ENCODE measurements around the gene KRT13.

KRT13 gene

GRCh38 chr17:41492351-41492750 is 13.1 kb downstream of the KRT13 start:
- no peak for DNase-seq

GRCh38 chr17:41491476-41491875 is 13.9 kb downstream of the KRT13 start:
- no peak for DNase-seq

GRCh38 chr17:41490000-41490990 is 15.1 kb downstream of the KRT13 start:
- no peak for DNase-seq

GRCh38 chr17:41489531-41489930 is 15.9 kb downstream of the KRT13 start, which contains the start of gene KRT36:
Gene KRT36, minus strand, starts transcription at chr17:41489910. Its CDS starts 46 bp downstream, at chr17:41489864.
- no peak for DNase-seq

- DNase-seq: no peak
These were observed 18.4 kb downstream of the KRT13 start for GRCh38 chr17:41486809-41487530.

GRCh38 chr17:41486316-41486715 is 19.1 kb downstream of the KRT13 start:
- DNase-seq: no peak

GRCh38 chr17:41484920-41485904 is 20.2 kb downstream of the KRT13 start:
- no peak for DNase-seq

- no peak for DNase-seq
These were observed 21.2 kb downstream of the KRT13 start for GRCh38 chr17:41483991-41484826.

GRCh38 chr17:41483531-41483930 is 21.9 kb downstream of the KRT13 start:
- DNase-seq: no peak

- DNase-seq: no peak
These were observed 24.4 kb downstream of the KRT13 start, which contains the start of gene KRT35 for GRCh38 chr17:41481036-41481435. Gene KRT35, minus strand, starts transcription at chr17:41481151. Its CDS starts 54 bp downstream, at chr17:41481097.

GRCh38 chr17:41480581-41480980 is 24.8 kb downstream of the KRT13 start:
- no peak for DNase-seq

GRCh38 chr17:41480136-41480535 is 25.3 kb downstream of the KRT13 start:
- no peak for DNase-seq

- no peak for DNase-seq
These were observed 27.2 kb downstream of the KRT13 start for GRCh38 chr17:41478237-41478636.

- no peak for DNase-seq
These were observed 28.3 kb downstream of the KRT13 start for GRCh38 chr17:41476866-41477815.

- no peak for DNase-seq
These were observed 30.0 kb downstream of the KRT13 start for GRCh38 chr17:41475421-41475820.

- DNase-seq: no peak
These were observed 30.5 kb downstream of the KRT13 start for GRCh38 chr17:41474863-41475262.

GRCh38 chr17:41468346-41468745 is 37.1 kb downstream of the KRT13 start:
- DNase-seq: no peak

GRCh38 chr17:41467561-41467960 is 37.9 kb downstream of the KRT13 start:
- DNase-seq: no peak

- no peak for DNase-seq
These were observed 38.4 kb downstream of the KRT13 start, which contains the start of gene KRT32 for GRCh38 chr17:41466988-41467387. Gene KRT32, minus strand, starts transcription at chr17:41467386. Its CDS starts 61 bp downstream, at chr17:41467325.

GRCh38 chr17:41464682-41465081 is 40.7 kb downstream of the KRT13 start:
- no peak for DNase-seq
